Pancreas (tissue), 10 donors: ENCODE data around the gene TAOK3. TPM values are rescaled to one million over a fixed set of nuclear protein-coding genes. Genes with fewer than 3 reads are reported as not detected.
A peak's percentile ranks its signal among the peaks of the same experiment; 100 is the strongest.

ENCODE experiments used
- ATAC-seq, 4 donors: fragments of 200-7000 bp; cut with Tn5 transposase; one replicate each; pipeline versions ENCODE4 v1.8.0 to v1.9.1; 2020; ENCODE audit warnings: mild to moderate bottlenecking in 4 of 4, moderate library complexity in 4 of 4
- DNase-seq, 6 donors: peaks; one replicate each; pipeline ENCODE4 v3.0.0-alpha.2; 2020
- FAIRE-seq: peaks from 2 replicates; lab custom pipeline; 2012; peaks lifted over from hg19 to GRCh38; lab: Jason Lieb, UNC
- H3K27ac ChIP-seq, 4 donors: fragments of 200-600 bp; sonication (generic); 1 replicate in 3 of 4; 2 replicates in 1 of 4; pipeline versions ENCODE4 v1.5.0 to v1.8.0; 2020
- H3K27me3 ChIP-seq, 4 donors: fragments of 200-600 bp; one replicate each; pipeline ENCODE4 v1.8.0; 2021
- H3K36me3 ChIP-seq, 3 donors: fragments of 200-600 bp; sonication (generic) in 1 of 3; one replicate each; pipeline versions ENCODE4 v1.5.0 to v1.8.0; 2020 to 2021
- H3K4me1 ChIP-seq, 3 donors: fragments of 200-600 bp; one replicate each; pipeline ENCODE4 v1.8.0; 2021
- H3K4me3 ChIP-seq, 4 donors: fragments of 200-600 bp; sonication (generic) in 2 of 4; one replicate each; pipeline versions ENCODE4 v1.5.0 to v1.8.0; 2020 to 2021
- H3K9me3 ChIP-seq, 4 donors: fragments of 200-600 bp; one replicate each; pipeline ENCODE4 v1.8.0; 2021
- CTCF ChIP-seq, 4 donors: fragments of 200-600 bp; sonication (generic) in 3 of 4; IDR thresholded peaks; one replicate each; pipeline versions ENCODE4 v1.5.0 to v1.8.0; 2021; ENCODE audit warnings: antibody characterized with exemption in 4 of 4
- WGBS, 2 donors: extraction: QIAGEN DNeasy Blood & Tissue Kit; methylation state at CpG; one replicate each; pipeline ENCODE4 v1.1.7; 2013; 5-methylcytosine and 5-hydroxymethylcytosine counted together
- intact Hi-C, 3 donors: fragments of 100-400 bp; cut with DNase I; formaldehyde crosslinking; loops; one replicate each; pipeline versions ENCODE4 v1.11.1 to v1.14.2; 2022
- polyA plus RNA-seq, 2 donors: library from polyadenylated mRNA; stranded (reverse); fragments of 200-250 nt; gene quantifications; one replicate each; pipeline ENCODE4 v1.2.3, GENCODE V29; 2013
- total RNA-seq, 6 donors: library from RNA; stranded (reverse); fragmentation: NEBNext Ultra II Directional in 4 of 6; extraction: Animal tissue kit (Norgen Biotek cat#: 25700) in 4 of 6; gene quantifications; one replicate each; pipeline versions ENCODE4 v1.2.1 to v1.2.4, GENCODE V29; 2021 to 2023
- donor health status: healthy with polysubstance abuse.
- donor health status: DM: no; HTN: no; CAD: no; lungs with moderate emphysema.
- donor health status: DM: no; HTN: no; CAD: no.
- donor health status: control.
- donor health status: control.
- donor health status: Bipolar disorder and iron deficiency.
- donor health status: DM: yes; HTN: yes; CAD: no.
- donor health status: DM: no; HTN: no; CAD: no.
- donor health status: DM: no; HTN: no; CAD: no.
- donor health status: DM: yes; HTN: yes; CAD: no.

Gene TAOK3
- total and polyA plus RNA-seq, 8 donors = 7.9 to 21.0 (median 11.4) TPM

GRCh38 chr12:118145113-118145797 is 227.5 kb downstream of the TAOK3 start:
- peak in 2 of 4 donors; percentile 6 to 27 for ATAC-seq
- TF ChIP-seq CTCF (IDR thresholded peaks at IDR 0.05) = no peak
- 88 to 90% methylated on average over 7 of the region's 7 CpGs for WGBS, 2 donors
- Histone ChIP-seq H3K9me3 (no peaks in the 10 kb centered on the region), H3K4me3 (no peak overlapping the region), H3K4me1 (no peaks in the 10 kb centered on the region), H3K36me3 (peaks cover 0 to 63% (median 14%) of the 10 kb centered on the region in 3 donors), H3K27me3 (no peaks in the 10 kb centered on the region), H3K27ac (no peak overlapping the region)
- no peak for DNase-seq
- intact Hi-C loops = no loop called here
- FAIRE-seq = no peak

GRCh38 chr12:118144499-118144898 is 228.2 kb downstream of the TAOK3 start:
- H3K27me3 ChIP-seq = no peaks in the 10 kb centered on the region
- intact Hi-C loops = no loop called here
- FAIRE-seq (no peak), ATAC-seq (no peak), DNase-seq (no peak)
- H3K4me3 ChIP-seq = no peak overlapping the region
- H3K9me3 ChIP-seq = no peaks in the 10 kb centered on the region
- H3K4me1 ChIP-seq = no peaks in the 10 kb centered on the region
- peaks cover 0 to 64% (median 14%) of the 10 kb centered on the region in 3 donors for H3K36me3 ChIP-seq
- TF ChIP-seq CTCF (IDR thresholded peaks at IDR 0.05) = no peak
- no peak overlapping the region for H3K27ac ChIP-seq
- 92 to 94% methylated on average over 13 of the region's 13 CpGs for WGBS, 2 donors

GRCh38 chr12:118140825-118141224 is 231.9 kb downstream of the TAOK3 start:
- Histone ChIP-seq H3K4me3 (no peak overlapping the region), H3K36me3 (peaks cover 0 to 51% (median 14%) of the 10 kb centered on the region in 3 donors), H3K4me1 (peaks cover 0 to 16% (median 14%) of the 10 kb centered on the region in 3 donors), H3K27me3 (no peaks in the 10 kb centered on the region), H3K9me3 (no peaks in the 10 kb centered on the region), H3K27ac (no peak overlapping the region)
- DNase-seq = no peak
- 96 to 97% methylated on average over 8 of the region's 8 CpGs for WGBS, 2 donors
- TF ChIP-seq CTCF (IDR thresholded peaks at IDR 0.05) = no peak
- FAIRE-seq = no peak
- intact Hi-C loops = no loop called here
- ATAC-seq = no peak

GRCh38 chr12:118137148-118137678 is 235.5 kb downstream of the TAOK3 start:
- peak overlapping the region; percentile 82 to 88 (median 87) for H3K27ac ChIP-seq
- 36 to 42% methylated on average over 10 of the region's 10 CpGs for WGBS, 2 donors
- ATAC-seq (no peak), DNase-seq (no peak), FAIRE-seq (no peak)
- H3K4me3 ChIP-seq = peak overlapping the region; percentile 76 to 98 (median 97)
- H3K9me3 ChIP-seq = no peaks in the 10 kb centered on the region
- H3K27me3 ChIP-seq = no peaks in the 10 kb centered on the region
- peaks cover 0 to 21% (median 10%) of the 10 kb centered on the region in 3 donors for H3K36me3 ChIP-seq
- intact Hi-C loops = no loop called here
- TF ChIP-seq CTCF (IDR thresholded peaks at IDR 0.05) = no peak
- H3K4me1 ChIP-seq = peaks cover 0 to 20% (median 14%) of the 10 kb centered on the region in 3 donors

- Histone ChIP-seq H3K4me1 (peaks cover 0 to 26% (median 18%) of the 10 kb centered on the region in 3 donors), H3K4me3 (peak overlapping the region; percentile 76 to 98 (median 97)), H3K27ac (peak overlapping the region; percentile 82 to 88 (median 87)), H3K27me3 (no peaks in the 10 kb centered on the region), H3K9me3 (no peaks in the 10 kb centered on the region), H3K36me3 (peaks cover 0 to 21% (median 6%) of the 10 kb centered on the region in 3 donors)
- DNase-seq (peak; percentile 43 to 81 (median 56)), FAIRE-seq (no peak), ATAC-seq (peak; percentile 40 to 54 (median 46))
- WGBS, 2 donors = 0% methylated on average over 25 to 29 of the region's 29 CpGs
- no peak for TF ChIP-seq CTCF (IDR thresholded peaks at IDR 0.05)
- intact Hi-C loops = no loop called here
Measured at GRCh38 chr12:118136559-118137003, 236.1 kb downstream of the TAOK3 start.
